GM21737 (cell line): ENCODE measurements around the gene ATP6V1E1.
"Not testable (repeated sequence)": the region's sequence is repeated elsewhere in the genome, so short reads cannot be mapped to it uniquely, and the experiment has no call there.

Source experiments
- ATAC-seq: cut with Tn5 transposase; IDR thresholded peaks from one replicate; pipeline ENCODE4 v1.9.1; 2021; ENCODE audit warnings: mild to moderate bottlenecking, moderate library complexity; ENCODE audit not compliant: unreplicated experiment

ATP6V1E1 gene

DNA sequence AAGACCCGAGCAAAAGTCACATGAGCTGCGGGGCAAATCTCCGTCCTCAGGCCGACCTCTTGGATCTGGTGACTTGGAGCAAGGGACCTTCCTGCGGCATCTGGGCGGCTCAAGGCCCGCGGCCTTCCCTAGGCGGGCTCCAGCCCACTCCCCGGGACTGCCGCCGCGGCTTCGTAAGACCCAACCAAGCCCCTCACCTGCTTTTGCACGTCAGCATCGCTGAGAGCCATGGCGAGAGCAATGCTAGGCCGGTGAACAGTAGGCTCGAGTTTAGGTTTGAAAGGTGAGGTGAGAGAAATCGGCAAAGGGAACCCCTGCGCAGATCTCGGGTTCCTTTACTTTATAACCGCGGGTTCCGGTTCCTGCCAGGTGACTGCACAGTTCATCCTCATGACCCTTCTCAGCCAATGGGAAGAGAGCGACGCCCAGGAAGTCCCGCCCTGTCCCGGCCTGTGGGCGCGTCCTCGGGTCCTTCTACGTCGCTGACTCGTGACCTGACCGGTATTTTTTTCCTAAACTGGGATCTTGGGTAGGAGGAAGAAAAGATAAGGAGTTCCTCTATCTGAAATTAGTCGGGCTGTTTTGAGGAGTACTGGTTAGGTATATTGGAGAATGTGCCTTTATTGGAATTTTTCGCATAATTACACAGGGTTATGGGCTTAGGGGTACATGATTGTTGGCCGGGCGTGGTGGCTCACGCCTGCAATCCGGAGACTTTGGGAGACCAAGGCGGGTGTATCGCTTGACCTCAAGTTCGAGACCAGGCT lies at the start of gene ATP6V1E1:
Gene ATP6V1E1, minus strand, starts transcription at position 344 of the 767 bp plus-strand sequence. Its CDS starts 114 bp downstream, at position 230.
- ATAC-seq, result peak; percentile 97

DNA sequence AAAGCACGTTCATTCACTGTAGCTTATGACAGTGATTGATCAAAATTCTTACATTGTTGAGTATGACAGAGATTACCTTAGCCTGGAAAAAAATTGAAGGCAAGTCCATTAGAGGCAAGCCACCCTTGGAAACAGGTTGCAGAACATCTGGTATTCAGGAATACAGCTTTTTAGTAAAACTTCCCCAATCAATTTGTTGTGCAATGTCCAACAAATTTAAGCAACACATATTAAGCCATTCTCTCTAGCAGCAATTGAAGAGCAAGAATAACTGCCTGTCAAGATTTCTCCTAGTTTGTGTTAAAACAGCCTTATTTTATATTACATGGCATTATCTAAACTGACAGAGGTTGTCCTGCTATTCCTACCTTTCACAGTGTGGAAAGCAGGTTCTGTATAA lies 47.0 kb upstream of the ATP6V1E1 start:
- no peak for ATAC-seq

DNA sequence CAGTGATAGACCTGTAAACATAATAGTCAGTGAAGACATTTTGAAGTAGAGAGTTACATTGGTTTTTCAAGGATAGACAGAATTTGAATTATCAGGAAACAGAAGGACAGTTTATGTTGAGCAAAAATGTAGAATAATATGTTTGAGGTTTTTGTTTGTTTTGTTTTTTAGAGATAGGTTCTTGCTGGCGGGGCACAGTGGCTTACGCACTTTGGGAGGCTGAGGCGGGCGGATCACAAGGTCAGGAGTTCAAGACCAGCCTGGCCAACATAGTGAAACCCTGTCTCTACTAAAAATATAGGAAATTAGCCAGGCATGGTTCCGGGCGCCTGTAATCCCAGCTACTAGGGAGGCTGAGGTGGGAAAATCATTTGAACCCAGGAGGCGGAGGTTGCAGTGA lies 45.6 kb upstream of the ATP6V1E1 start:
- no peak for ATAC-seq

DNA sequence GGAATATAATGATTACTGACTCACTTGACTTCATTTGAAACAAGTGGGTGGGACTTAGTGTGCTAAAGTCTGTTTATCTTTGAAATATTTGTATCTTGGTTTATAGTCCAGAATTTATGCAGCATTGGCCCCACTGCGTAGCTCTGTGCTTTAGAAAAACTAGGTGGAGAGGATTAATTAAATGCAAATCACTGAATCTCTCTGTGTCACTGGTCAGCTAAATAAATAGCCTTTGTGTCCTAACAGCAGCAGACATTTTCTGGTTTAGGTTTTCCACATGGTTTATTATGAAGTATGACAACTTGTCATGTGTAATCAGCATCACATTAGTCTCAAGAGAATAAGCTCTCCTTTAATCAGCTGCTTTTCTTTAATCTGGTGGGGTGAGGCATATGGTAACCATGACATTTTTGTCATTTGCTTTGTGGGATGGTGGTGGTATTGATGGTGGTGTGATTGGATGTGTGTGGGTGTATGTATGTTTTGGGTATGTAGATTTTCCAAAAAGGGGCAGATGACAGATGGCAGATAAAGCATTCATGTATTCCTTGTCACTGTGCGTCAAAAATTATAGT lies 44.0 kb upstream of the ATP6V1E1 start:
- no peak for ATAC-seq

DNA sequence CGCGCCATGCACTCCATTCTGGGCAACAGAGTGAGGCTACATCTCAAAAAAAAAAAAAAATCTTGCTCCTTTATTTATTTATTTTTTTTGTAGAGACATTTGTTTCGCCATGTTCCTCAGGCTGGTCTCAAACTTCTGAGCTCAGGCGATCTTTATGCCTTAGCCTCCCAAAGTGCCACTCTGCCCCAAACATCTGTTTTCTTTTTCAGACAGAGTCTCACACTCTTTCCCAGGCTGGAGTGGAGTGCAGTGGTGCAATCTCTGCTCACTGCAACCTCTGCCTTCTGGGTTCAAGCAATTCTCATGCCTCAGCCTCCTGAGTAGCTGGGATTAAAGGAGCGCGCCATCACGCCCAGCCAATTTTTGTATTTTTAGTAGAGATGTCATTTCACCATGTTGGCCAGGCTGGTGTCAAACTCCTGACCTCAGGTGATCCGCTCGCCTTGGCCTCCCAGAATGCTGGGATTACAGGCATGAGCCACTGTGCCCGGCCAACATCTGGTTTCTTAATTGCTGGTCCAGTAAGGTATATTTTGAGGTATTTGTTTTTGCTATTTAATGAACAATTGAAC lies 43.1 kb upstream of the ATP6V1E1 start:
- ATAC-seq, result not testable (repeated sequence)

DNA sequence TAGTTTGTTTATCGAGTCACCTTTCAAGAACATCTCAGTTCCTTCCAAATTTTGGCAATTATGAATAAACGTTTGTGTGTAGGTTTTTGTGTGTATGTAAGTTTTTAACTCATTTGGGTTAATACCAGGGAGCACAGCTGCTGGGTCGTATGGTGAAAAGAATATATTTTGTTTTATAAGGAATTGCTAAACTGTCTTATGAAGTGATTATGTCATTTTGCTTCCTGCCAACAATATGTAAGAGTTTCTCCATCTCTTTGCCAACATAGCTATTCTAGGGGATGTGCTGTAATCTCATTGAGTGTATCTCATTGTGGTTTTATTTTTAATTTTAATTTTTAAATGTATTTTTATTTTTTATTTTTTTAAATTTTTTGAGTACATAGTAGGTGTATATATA lies 37.3 kb upstream of the ATP6V1E1 start:
- no peak for ATAC-seq

DNA sequence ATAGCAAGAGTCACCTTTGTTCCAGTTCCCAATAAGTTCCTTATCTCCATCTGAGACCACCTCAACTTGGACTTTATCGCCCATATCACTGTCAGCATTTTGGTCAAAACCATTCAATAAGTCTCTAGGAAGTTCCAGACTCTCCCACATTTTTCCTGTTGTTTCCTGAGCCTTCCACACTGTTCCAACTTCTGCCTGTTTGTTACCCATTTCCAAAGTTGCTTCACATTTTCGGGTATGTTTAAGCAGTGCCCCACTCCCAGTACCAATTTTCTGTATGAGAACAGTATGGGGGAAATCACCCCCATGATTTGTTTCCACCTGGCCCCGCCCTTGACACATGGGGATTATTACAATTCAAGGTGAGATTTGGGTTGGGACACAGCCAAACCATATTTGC lies 36.7 kb upstream of the ATP6V1E1 start:
- no peak for ATAC-seq

DNA sequence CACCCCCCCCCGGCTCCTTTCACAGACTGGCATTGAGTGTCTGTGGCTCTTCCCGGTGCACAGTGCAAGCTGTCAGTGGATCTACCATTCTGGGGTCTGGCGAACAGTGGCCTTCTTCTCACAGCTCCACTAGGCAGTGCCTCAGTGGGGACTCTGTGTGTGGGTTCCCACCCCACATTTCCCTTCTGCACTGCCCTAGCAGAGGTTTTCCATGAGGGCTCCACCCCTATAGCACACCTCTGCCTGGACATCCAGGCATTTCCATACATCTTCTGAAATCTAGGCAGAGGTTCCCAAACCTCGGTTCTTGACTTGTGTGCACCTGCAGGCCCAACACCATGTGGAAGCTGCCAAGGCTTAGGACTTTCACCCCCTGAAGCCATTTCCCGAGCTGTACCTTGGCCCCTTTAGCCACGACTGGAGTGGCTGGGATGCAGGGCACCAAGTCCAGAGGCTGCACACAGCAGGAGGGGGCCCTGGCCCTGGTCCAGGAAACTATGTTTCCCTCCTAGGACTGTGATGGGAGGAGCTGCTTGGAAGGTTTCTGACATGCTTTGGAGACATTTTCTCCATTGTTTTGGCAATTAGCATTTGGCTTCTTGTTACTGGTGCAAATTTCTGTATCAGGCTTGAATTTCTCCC lies 36.0 kb upstream of the ATP6V1E1 start:
- ATAC-seq, result no peak

DNA sequence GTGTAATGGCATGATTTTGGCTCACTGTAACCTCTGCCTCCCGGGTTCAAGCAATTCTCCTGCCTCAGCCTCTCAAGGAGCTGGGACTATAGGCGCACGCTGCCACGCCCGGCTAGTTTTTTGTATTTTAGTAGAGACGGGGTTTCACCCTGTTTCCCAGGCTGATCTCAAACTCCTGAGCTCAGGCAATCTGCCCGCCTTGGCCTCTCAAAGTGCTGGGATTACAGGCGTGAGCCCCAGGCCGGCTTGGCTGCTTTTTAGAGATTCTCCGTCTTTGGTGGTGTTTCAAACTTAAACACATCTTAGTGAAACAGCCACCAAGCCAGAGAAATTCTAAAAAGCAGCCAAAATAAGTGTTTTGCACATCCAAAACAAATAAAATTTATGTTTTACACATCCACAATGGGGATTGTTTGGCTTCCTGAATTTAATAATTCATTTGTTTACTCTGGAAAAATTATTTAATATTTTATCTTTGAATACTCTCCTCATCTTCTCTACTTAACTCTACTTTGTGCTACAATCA lies 28.4 kb upstream of the ATP6V1E1 start:
- no peak for ATAC-seq

DNA sequence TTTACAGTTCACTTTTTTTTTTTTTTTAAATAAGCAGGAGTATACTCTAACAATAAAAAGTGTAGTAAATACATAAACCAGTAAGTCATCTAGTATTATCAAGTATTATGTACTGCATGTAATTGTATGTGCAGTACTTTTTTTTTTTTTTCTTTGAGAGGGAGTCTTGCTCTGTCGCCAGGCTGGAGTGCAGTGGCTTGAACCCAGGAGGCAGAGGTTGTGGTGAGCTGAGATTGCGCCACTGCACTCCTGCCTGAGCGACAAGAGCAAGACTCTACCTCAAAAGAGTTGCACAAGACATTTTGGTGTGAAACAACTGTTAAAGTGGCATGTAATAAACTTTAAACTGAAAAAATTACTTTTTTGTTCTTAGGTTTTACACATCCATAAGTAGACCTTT lies 26.7 kb upstream of the ATP6V1E1 start:
- ATAC-seq, result no peak

DNA sequence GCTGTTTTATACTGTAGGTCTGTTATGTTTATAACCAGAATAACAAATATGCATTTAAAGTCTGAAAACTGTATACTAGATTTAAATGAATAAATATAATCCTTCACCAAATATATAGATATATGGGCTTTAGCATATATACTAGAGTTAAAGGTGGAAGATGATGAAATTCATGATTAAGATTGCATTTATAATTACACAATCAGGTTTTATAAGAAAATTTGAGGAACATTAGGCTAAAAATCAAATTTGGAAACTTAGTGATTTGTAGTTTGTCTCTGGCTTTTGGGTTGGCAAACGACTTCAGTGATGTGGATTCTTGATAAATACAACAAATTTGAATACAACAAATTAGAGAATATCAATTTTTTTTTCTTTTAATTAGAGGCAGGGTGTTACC lies 20.0 kb upstream of the ATP6V1E1 start:
- no peak for ATAC-seq

DNA sequence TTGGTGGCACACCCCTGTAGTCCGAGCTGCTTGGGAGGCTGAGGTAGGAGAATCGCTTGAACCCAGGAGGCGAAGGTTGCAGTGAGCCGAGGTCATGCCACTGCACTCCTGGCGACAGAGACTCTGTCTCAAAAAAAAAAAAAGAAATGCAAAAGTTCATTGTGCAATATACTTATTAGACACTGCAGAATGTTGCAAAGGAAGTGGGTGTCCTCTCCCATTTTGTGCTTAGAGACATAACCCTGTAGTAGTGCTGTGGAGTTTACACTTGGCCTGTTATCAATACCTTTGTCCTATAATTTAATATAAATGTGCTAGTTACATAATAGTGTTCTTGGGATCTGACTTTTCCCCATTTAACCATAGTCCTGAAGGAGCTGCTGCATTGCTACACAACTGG lies 19.4 kb upstream of the ATP6V1E1 start:
- no peak for ATAC-seq

DNA sequence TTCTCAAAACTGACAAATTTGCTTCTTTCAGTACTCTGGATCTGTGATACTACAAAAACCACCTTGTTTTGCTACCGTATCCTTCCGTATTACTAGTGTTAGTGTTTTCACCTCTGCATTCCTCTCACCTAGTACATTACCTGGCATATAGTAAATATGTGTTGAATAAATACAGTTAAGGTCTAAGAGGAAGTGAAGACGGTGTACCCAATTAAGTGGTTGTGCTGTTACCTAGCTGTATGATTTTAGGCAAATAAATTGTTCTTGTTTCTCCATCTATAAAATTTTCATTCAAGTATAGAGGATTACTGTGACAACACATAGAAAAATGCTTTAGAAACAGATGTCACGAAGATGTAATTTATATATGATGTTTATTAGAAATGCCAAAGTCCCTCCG lies 18.9 kb upstream of the ATP6V1E1 start:
- no peak for ATAC-seq

DNA sequence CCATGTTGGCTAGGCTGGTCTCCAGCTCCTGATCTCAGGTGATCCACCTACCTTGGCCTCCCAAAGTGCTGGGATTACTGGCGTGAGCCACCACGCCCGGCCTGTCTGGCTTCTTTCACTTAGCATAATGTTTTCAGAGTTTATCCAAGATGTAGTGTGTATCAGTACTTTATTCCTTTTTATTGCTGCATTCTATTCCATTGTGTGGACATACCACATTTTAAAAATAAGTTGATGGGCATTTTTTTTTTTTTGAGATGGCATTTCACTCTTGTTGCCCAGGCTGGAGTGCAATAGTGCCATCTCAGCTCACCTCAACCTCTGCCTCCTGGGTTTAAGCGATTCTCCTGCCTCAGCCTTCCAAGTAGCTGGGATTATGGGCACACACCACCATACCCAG lies 13.8 kb upstream of the ATP6V1E1 start:
- not testable (repeated sequence) for ATAC-seq

DNA sequence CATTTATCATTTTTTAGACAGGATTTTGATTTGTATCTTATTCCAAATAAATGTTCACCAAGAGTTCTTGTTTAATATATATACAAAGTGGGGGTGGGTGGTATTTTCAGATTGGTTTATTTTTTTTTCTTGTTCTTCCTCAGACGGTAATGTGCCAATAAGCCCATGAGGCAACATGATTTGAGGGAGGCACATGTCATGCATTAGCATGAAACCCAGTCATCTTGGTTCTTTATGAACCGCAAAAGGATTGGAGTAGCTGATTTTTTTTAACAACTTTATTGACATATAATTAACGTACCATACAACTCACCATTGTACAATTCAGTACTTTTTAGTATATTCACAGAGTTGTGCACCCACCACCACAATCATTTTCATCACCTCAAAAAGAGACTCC lies 12.7 kb upstream of the ATP6V1E1 start:
- ATAC-seq, result no peak

DNA sequence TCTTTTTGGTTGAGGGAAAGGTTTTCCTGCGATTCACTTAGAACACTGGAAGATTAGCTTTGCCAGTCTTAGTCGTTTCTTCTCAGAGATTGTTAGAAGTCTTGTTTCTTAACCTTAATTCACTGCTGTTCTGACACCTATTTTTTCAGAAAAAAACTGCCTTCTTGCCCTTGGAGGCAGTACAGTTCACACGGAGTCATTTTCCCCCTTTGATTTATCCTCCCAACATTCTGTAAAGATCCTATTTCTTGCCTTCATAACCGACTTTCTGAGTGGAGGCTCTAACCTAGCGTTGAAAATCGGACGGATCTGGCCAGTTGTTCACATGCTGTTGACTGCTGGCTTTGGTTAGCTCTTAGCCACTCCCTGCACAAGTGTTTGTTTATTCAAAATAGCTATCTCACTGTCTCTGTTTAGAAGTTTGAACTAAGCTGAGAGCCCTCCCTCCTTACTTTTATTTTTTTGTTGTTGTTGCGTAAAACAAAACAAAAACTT lies 10.7 kb upstream of the ATP6V1E1 start:
- ATAC-seq, result no peak

DNA sequence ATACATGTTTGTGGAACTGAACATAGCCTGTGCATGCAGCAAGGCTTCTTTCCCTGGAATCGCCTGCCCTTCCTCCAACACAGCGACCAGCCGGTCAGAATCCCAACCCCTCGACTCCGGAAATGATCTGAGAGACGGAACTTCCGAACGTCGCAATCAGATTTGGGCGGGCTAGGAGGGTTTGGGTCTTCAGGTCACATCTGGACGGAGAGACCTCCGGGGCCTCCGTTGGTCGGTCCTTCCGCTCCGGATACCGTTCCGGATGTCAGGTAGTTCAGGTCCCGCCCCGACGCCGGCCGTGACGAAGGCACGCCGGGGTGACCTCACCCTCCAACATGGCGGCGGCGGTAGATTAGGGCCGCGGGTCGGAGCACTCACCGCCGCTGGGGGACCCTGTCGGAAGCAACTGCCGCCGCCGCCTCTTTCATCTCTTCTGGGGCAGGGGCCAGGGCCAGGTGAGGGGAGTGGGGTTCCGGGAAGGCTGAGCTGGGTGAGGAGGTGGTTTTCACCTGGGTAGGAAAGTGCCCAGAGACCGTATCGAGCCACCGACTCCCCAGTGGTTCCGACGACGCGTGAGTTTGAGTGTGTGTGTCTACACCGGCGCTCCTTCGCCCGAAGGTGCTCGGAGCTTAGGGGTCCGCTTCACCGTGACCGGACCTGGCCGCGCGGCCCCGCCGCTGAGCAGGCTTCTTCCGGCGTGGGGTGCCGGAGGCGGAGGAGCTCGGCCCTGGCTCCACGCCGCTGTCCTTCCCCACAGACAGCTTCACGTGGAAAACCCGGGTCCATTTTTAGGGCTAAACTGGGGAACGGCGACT lies 10.1 kb upstream of the ATP6V1E1 start, which contains the start of gene BCL2L13:
Gene BCL2L13, plus strand, starts transcription at position 326 of the 815 bp plus-strand sequence. CDS start 16,955 bp downstream, outside the sequence.
- ATAC-seq, result peak; percentile 92

DNA sequence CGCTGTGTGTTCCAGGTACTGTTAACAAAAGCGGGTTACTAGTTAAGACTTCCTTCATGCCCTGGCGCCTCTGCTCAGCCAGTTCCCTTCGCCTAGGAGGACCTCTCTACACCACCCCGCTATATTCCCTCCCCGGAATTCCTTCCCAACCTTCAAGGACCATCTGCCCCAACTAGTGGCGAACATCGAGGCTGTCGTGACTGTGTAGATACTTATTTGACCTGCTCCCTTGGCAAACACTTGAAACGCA lies 9.6 kb upstream of the ATP6V1E1 start:
- ATAC-seq, result peak; percentile 28

DNA sequence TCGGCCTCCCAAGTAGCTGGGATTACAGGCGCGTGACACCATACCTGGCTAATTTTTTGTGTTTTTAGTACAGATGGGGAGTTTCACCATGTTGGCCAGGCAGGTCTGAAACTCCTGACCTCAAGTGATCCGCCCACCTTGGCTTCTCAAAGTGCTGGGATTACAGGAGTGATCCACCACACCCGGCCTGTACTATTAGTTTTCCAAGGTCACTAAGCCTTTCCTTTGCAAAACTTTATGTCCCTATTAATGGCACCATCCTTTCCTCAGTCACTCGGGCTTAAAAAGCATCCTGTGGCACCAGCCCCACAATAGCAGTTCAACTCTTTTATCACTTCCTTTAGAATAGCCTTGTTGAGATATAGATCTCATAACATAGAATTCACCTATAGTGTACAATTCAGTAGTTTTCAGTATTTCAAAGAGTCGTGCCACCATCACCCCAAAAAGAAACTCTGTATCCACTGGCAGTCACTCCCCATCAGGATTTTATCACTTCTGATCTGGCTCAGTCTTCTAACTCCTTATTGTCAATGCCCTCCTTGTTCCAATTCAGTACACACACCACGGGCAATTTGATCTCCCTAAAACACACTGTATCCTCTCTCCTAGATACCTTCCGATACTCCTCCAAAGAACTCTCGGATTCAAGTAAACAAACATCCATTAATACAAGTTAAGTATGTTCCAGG lies 9.1 kb upstream of the ATP6V1E1 start:
- ATAC-seq, result no peak

DNA sequence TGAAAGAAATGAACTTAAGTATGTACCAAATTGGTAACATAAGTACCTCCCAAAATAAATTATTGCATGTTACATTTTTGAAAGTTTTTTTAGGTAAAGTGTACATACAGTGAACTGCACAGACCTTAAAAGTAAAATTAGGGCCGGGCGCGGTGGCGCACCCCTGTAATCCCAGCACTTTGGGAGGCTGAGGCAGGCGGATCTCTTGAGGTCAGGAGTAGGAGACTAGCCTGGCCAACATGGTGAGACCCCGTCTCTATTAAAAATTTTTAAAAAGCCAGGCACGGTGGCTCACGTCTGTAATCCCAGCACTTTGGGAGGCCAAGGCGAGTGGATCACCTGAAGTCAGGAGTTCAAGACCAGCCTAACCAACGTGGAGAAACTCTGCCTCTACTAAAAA lies 8.3 kb upstream of the ATP6V1E1 start:
- not testable (repeated sequence) for ATAC-seq
